A204.1 (cell line): ENCODE results near the gene PHLPP1.
A peak's percentile ranks its signal among the peaks of the same experiment; 100 is the strongest.
"Not testable (repeated sequence)": the region's sequence is repeated elsewhere in the genome, so short reads cannot be mapped to it uniquely, and the experiment has no call there.

Source experiments
- FAIRE-seq: peaks from 2 replicates; lab custom pipeline; 2012; peaks lifted over from hg19 to GRCh38; lab: Jason Lieb, UNC

PHLPP1 gene

GRCh38 chr18:62715436-62715758, at the start of gene PHLPP1:
Gene PHLPP1 (plus strand): TSS chr18:62715541. CDS start chr18:62715684, 143 bp downstream.
- no peak for FAIRE-seq

- FAIRE-seq, result no peak
Measured at GRCh38 chr18:62669225-62669624, 46.1 kb upstream of the PHLPP1 start.

GRCh38 chr18:62670573-62670972, 44.8 kb upstream of the PHLPP1 start:
- FAIRE-seq, result peak; percentile 86

- no peak for FAIRE-seq
Measured at GRCh38 chr18:62672600-62672999, 42.7 kb upstream of the PHLPP1 start.

- FAIRE-seq, result no peak
Measured at GRCh38 chr18:62678847-62679485, 36.4 kb upstream of the PHLPP1 start.

- FAIRE-seq, result no peak
Measured at GRCh38 chr18:62682371-62682770, 33.0 kb upstream of the PHLPP1 start.

GRCh38 chr18:62683935-62684334, 31.4 kb upstream of the PHLPP1 start:
- FAIRE-seq, result no peak

GRCh38 chr18:62688743-62689317, 26.5 kb upstream of the PHLPP1 start:
- no peak for FAIRE-seq

- FAIRE-seq, result no peak
Measured at GRCh38 chr18:62690236-62690815, 25.0 kb upstream of the PHLPP1 start.

- no peak for FAIRE-seq
Measured at GRCh38 chr18:62693659-62694058, 21.7 kb upstream of the PHLPP1 start.

GRCh38 chr18:62697636-62698035, 17.7 kb upstream of the PHLPP1 start:
- FAIRE-seq, result no peak

- no peak for FAIRE-seq
Measured at GRCh38 chr18:62702259-62702658, 13.1 kb upstream of the PHLPP1 start.

GRCh38 chr18:62706879-62707278, 8.5 kb upstream of the PHLPP1 start:
- FAIRE-seq, result not testable (repeated sequence)

GRCh38 chr18:62709908-62710307, 5.4 kb upstream of the PHLPP1 start:
- FAIRE-seq, result not testable (repeated sequence)

GRCh38 chr18:62710417-62710816, 4.9 kb upstream of the PHLPP1 start:
- FAIRE-seq, result no peak

GRCh38 chr18:62711781-62712180, 3.6 kb upstream of the PHLPP1 start:
- no peak for FAIRE-seq

GRCh38 chr18:62713651-62714247, 1.6 kb upstream of the PHLPP1 start:
- no peak for FAIRE-seq

- peak; percentile 98 for FAIRE-seq
Measured at GRCh38 chr18:62714671-62715435, 488 bp upstream of the PHLPP1 start.

GRCh38 chr18:62715759-62716615, 646 bp downstream of the PHLPP1 start:
- FAIRE-seq, result no peak

- no peak for FAIRE-seq
Measured at GRCh38 chr18:62716619-62717168, 1.4 kb downstream of the PHLPP1 start.

GRCh38 chr18:62717169-62717924, 2.0 kb downstream of the PHLPP1 start:
- no peak for FAIRE-seq
